Omental fat pad (tissue), 4 donors: ENCODE measurements around the gene CD300H. TPM values are rescaled to one million over a fixed set of nuclear protein-coding genes. Genes with fewer than 3 reads are reported as not detected.

Experiments
- ATAC-seq: fragments of 150-250 bp; one replicate; pipeline ENCODE4 v1.9.1; 2016; ENCODE audit warnings: mild to moderate bottlenecking, moderate library complexity; ENCODE audit not compliant: low FRiP score
- DNase-seq: peaks from one replicate; pipeline ENCODE4 v3.0.0-alpha.2; 2019; ENCODE audit warnings: low spot score
- total RNA-seq, 4 donors: library from RNA; depleted of rRNA; stranded (reverse); fragments of >200 nt; gene quantifications; one replicate each; pipeline ENCODE4 v1.1.0, GENCODE V29; 2016
- TF ChIP-seq, protein P1 (sequence below), 3 donors: fragments of 450-650 bp; IDR thresholded peaks; one replicate each; pipeline ENCODE4 v1.5.1; 2016 to 2017; ENCODE audit warnings: antibody characterized with exemption in 3 of 3, mild to moderate bottlenecking in 3 of 3, moderate library complexity in 2 of 3

Gene CD300H
- total RNA-seq = not detected

- no peak for ATAC-seq
- DNase-seq = no peak
- TF ChIP-seq, protein P1, sequence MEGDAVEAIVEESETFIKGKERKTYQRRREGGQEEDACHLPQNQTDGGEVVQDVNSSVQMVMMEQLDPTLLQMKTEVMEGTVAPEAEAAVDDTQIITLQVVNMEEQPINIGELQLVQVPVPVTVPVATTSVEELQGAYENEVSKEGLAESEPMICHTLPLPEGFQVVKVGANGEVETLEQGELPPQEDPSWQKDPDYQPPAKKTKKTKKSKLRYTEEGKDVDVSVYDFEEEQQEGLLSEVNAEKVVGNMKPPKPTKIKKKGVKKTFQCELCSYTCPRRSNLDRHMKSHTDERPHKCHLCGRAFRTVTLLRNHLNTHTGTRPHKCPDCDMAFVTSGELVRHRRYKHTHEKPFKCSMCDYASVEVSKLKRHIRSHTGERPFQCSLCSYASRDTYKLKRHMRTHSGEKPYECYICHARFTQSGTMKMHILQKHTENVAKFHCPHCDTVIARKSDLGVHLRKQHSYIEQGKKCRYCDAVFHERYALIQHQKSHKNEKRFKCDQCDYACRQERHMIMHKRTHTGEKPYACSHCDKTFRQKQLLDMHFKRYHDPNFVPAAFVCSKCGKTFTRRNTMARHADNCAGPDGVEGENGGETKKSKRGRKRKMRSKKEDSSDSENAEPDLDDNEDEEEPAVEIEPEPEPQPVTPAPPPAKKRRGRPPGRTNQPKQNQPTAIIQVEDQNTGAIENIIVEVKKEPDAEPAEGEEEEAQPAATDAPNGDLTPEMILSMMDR (IDR thresholded peaks at IDR 0.05) = no peak
These were observed at the start of gene CD300H for GRCh38 chr17:74567397-74567796. TSS of gene CD300H (minus strand) at chr17:74567509.

GRCh38 chr17:74616696-74617095, 49.4 kb upstream of the CD300H start:
- DNase-seq (no peak), ATAC-seq (no peak)
- TF ChIP-seq, protein P1 (IDR thresholded peaks at IDR 0.05) = no peak

DNA sequence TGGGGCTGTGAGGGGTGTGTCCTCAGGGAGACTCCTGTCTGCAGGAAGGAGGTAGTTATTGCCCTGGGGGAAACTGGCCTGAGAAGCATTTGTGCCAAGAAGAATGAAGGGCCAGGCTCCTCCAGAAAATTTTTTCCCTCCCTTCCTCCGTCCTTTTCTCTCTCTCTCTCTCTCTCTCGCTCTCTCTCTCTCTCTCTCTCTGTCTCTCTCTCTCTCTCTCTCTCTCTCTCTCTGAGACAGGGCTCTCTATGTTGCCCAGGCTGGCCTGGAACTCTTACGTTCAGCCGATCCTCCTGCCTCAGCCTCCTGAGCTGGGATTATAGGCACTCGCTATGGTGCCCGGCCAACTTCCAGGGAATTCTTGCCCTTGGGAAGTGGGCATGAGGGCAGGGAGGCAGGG, 44.7 kb upstream of the CD300H start:
- DNase-seq (no peak), ATAC-seq (no peak)
- TF ChIP-seq, protein P1 (IDR thresholded peaks at IDR 0.05) = no peak

DNA sequence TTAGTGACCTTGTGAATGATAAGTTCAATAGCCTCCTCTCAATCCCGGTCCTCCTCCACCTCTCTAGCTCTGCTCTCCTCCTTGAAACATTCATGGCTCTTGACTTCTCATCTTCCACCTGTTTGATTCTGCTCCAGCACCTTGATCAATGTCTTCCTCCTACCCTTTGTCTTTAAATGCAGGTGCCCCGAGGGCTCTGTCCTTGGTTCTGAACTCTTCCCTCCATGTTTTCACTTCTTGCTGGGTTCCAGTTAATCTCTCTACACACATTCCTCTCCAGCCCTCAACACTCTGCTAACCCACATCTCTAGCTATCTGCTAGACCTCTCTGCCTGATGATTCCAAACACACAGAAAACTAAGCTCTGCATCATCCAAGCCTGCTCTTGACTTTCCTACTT, 42.8 kb upstream of the CD300H start:
- TF ChIP-seq, protein P1 (IDR thresholded peaks at IDR 0.05) = no peak
- DNase-seq (no peak), ATAC-seq (no peak)

DNA sequence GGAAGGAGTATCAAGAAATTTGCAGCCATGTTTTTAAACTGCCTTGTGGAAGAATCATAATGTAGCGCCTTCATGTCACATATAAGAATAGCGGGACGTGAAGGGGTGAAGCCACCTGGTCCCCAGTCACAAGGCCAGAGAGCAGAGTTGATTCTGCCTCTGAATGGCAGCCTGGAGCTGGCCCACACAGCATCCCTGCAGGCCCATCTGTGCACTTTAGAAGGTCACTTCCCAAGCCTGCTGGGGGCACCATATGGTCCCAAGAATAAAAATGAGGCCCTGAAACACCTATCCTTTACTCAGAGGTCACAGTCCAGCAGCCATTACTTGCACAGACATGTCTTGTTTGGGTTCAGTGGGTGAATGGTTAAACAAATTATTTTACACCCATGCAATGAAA, 41.2 kb upstream of the CD300H start:
- ATAC-seq = no peak
- TF ChIP-seq, protein P1 (IDR thresholded peaks at IDR 0.05) = no peak
- DNase-seq = no peak

GRCh38 chr17:74607221-74607620, 39.9 kb upstream of the CD300H start:
- DNase-seq (no peak), ATAC-seq (no peak)
- TF ChIP-seq, protein P1 (IDR thresholded peaks at IDR 0.05) = no peak

- ATAC-seq = no peak
- no peak for DNase-seq
- TF ChIP-seq, protein P1 (IDR thresholded peaks at IDR 0.05) = no peak
These were observed 38.7 kb upstream of the CD300H start for GRCh38 chr17:74606050-74606449.
